Measurements from ENCODE around the gene SUMO2. TPM values are rescaled to one million over a fixed set of nuclear protein-coding genes. Genes with fewer than 3 reads are reported as not detected.

Gene SUMO2
- total and polyA plus RNA-seq, 9 of the 15 experiments (the other 6 are each of a cell fraction or from before 2014, with no cell fraction given) = 157 to 733 (median 419) TPM

GRCh38 chr17:75124041-75124818 lies 58.5 kb downstream of the SUMO2 start (continued):
- TF ChIP-seq RREB1 (CRISPR knock-in tag; IDR thresholded peaks at IDR 0.05) (peak; percentile 69; the same call in 1 of the 2 replicates), NFE2 (IDR thresholded peaks at IDR 0.05; ENCODE audit: low read depth) (peak; percentile 98), PML (IDR thresholded peaks at IDR 0.05; ENCODE audit: low read length) (peak; percentile 44; the same call in 1 of the 2 replicates), NR2C2 (CRISPR knock-in tag; IDR thresholded peaks at IDR 0.05) (no peak), NR2C2 (tag; IDR thresholded peaks at IDR 0.05) (peak; percentile 45; the same call in 1 of the 2 replicates)
- TF ChIP-seq, protein P1, sequence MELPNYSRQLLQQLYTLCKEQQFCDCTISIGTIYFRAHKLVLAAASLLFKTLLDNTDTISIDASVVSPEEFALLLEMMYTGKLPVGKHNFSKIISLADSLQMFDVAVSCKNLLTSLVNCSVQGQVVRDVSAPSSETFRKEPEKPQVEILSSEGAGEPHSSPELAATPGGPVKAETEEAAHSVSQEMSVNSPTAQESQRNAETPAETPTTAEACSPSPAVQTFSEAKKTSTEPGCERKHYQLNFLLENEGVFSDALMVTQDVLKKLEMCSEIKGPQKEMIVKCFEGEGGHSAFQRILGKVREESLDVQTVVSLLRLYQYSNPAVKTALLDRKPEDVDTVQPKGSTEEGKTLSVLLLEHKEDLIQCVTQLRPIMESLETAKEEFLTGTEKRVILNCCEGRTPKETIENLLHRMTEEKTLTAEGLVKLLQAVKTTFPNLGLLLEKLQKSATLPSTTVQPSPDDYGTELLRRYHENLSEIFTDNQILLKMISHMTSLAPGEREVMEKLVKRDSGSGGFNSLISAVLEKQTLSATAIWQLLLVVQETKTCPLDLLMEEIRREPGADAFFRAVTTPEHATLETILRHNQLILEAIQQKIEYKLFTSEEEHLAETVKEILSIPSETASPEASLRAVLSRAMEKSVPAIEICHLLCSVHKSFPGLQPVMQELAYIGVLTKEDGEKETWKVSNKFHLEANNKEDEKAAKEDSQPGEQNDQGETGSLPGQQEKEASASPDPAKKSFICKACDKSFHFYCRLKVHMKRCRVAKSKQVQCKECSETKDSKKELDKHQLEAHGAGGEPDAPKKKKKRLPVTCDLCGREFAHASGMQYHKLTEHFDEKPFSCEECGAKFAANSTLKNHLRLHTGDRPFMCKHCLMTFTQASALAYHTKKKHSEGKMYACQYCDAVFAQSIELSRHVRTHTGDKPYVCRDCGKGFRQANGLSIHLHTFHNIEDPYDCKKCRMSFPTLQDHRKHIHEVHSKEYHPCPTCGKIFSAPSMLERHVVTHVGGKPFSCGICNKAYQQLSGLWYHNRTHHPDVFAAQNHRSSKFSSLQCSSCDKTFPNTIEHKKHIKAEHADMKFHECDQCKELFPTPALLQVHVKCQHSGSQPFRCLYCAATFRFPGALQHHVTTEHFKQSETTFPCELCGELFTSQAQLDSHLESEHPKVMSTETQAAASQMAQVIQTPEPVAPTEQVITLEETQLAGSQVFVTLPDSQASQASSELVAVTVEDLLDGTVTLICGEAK (IDR thresholded peaks at IDR 0.05) = peak; percentile 76
- TF ChIP-seq, protein P1 (CRISPR knock-in tag; IDR thresholded peaks at IDR 0.05) = no peak
- TF ChIP-seq, protein P2, sequence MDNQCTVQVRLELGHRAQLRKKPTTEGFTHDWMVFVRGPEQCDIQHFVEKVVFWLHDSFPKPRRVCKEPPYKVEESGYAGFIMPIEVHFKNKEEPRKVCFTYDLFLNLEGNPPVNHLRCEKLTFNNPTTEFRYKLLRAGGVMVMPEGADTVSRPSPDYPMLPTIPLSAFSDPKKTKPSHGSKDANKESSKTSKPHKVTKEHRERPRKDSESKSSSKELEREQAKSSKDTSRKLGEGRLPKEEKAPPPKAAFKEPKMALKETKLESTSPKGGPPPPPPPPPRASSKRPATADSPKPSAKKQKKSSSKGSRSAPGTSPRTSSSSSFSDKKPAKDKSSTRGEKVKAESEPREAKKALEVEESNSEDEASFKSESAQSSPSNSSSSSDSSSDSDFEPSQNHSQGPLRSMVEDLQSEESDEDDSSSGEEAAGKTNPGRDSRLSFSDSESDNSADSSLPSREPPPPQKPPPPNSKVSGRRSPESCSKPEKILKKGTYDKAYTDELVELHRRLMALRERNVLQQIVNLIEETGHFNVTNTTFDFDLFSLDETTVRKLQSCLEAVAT (IDR thresholded peaks at IDR 0.05) = no peak; a peak in 1 of 4 replicates

All from K562 (cell line).